ENCODE measurements around the gene SEMA3D.

DNA sequence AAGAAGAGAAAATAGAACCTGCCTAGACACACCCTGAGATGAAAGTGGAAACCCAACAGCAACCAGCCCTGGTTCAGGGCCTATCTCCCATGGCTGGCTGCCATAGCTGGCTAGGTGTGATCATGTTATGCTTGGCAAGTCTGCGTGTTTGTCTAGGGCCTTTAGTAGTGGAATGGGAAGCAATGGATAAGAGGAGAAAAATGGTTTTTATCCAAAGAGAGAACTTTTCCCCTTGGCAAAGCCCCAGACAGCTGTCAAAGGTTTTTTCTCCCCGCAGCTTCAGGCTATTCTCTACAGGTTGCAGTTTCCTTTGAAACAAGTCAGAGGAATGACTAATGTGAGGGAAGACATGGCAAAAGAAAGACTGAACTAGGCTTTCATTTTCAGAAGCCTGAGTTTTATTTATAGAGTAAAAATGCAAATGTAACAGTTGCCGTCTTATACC, 161.5 kb downstream of the SEMA3D start:
- TF ChIP-seq, protein P1, sequence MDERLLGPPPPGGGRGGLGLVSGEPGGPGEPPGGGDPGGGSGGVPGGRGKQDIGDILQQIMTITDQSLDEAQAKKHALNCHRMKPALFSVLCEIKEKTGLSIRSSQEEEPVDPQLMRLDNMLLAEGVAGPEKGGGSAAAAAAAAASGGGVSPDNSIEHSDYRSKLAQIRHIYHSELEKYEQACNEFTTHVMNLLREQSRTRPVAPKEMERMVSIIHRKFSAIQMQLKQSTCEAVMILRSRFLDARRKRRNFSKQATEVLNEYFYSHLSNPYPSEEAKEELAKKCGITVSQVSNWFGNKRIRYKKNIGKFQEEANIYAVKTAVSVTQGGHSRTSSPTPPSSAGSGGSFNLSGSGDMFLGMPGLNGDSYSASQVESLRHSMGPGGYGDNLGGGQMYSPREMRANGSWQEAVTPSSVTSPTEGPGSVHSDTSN (CRISPR knock-in tag; IDR thresholded peaks at IDR 0.05): no peak
- TF ChIP-seq CHCHD3 (CRISPR knock-in tag; IDR thresholded peaks at IDR 0.05): no peak
